ENCODE results near the gene NPR1. TPM values are rescaled to one million over a fixed set of nuclear protein-coding genes. Genes with fewer than 3 reads are reported as not detected.
"Not testable (repeated sequence)": the region's sequence is repeated elsewhere in the genome, so short reads cannot be mapped to it uniquely, and the experiment has no call there.

NPR1 gene
- total RNA-seq, 1 donor from 2014 or later, result 13.0 TPM

DNA sequence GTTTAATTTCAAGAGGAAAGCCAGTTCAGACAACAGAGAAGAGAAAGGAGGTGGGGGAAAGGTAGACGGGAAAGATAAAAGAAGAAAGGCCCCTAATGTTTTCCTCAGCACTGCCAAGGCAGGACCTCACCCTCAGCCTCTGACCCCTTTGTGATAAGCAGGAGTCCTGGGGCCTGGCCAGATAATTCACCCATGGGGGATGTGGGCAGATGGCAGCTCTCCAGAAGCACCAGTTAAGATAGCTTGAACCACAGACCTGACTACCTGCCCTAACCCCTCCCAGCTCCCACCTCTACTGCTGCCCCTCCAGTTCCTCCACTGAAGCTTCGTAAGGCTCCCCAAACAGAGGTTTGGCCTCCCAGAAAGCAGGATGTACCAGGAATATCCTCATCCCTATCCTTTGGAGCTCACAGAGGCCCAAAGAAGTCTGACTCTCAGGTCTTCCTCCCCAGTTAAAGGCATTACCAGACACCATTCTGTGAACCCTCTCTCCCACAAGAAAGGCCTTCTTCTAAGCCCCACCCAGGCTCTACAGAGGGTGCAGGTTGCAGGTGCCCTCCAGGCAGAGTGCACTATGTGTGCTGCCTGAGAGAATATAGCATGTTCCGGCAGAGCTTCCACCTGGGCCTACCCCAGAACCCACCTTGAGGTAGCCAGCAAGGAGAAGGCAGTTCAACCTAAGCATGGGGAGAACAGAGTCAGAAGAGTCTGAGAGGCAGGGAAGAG lies 29.2 kb upstream of the NPR1 start:
- no peak for DNase-seq (ENCODE audit: extremely low read depth, low read depth, low spot score)

DNA sequence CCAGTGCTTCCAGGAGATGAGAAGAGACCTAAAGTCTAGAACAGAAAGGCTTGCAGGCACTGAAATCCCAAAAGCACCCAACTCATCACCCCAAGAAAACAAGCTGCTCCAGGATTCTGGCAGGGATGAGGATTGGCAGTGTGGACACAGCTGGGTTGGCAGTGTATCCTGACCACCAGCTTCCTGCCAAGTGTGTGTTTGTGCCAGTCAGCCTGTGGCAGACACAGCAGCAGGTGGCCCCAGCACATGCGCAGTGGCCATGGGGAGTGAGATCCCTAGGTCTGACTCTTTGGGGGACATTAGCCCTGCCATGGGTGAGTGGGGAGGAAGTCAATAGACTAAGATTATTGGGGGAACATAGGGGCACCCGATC lies 28.6 kb upstream of the NPR1 start:
- DNase-seq (ENCODE audit: extremely low read depth, low read depth, low spot score), result no peak

DNA sequence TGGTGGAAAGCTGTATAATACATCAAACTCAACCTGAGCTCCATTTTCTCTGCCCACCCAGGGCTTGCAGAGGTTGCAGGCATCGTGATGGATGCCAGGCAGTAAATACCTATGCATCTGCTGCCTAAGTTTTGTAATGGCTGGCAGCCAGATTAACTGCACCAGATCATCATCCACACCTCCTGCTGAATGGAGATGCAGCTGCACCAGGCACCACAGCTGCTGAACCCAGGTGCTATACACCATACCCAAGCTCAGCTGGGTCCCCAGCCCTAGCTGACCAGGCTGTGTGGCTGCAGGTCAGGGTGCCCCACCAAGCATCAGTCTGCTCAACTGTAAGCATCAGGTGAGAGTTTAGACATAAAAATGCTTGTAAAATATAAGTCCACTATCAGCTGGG lies 26.7 kb upstream of the NPR1 start:
- no peak for DNase-seq (ENCODE audit: extremely low read depth, low read depth, low spot score)

DNA sequence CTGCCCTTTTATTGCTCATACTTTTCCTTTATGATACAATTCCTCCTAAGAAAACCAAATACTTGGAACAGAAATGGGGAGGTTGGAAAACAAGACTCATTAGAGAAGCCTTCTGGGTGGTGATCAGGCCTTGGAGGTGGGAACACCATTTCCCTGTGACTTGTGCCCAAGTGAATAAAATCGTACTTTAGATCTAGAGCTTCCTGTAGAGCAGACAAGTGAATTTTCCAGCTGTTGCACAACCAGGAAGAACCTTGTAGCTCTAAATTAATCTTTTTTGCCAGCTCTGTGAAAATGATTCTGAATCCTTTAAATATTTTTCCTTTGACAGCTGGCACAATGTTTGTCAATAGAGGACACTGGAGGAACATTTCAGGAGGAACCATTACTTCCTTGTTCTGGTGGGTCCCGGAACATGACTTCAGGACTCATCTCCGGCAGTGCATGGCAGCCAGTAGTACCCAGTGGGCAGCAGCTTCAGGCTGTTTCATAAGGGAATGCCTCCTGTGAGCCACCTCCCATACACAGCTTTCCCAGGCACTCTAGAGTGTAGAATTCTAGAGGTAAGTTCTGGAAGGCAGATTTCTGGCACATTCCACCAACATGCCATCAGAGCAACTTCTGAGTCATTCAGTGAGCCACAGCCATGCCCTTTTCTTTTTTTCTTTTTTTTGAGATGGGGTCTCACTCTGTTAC lies 25.5 kb upstream of the NPR1 start:
- DNase-seq (ENCODE audit: extremely low read depth, low read depth, low spot score), result no peak

DNA sequence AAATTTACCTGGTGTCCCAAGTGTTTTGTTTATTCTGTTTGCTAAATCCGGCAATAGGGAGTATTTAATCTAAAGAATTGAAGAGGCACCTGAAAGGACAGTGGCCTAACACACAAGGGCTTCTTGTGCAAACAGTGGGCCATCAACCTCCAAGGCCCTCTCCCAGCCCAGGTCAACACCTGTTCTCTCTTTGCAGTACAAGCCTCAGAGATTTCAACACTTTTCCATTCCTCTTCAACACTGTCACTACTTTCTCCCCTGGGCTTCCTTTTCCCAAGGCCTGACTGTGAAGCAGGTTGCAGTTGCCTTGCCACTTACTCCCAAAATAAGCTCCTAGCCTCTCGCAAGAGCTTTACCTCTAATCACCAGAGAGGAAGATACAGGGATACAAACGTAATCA lies 23.2 kb upstream of the NPR1 start:
- no peak for DNase-seq (ENCODE audit: extremely low read depth, low read depth, low spot score)

DNA sequence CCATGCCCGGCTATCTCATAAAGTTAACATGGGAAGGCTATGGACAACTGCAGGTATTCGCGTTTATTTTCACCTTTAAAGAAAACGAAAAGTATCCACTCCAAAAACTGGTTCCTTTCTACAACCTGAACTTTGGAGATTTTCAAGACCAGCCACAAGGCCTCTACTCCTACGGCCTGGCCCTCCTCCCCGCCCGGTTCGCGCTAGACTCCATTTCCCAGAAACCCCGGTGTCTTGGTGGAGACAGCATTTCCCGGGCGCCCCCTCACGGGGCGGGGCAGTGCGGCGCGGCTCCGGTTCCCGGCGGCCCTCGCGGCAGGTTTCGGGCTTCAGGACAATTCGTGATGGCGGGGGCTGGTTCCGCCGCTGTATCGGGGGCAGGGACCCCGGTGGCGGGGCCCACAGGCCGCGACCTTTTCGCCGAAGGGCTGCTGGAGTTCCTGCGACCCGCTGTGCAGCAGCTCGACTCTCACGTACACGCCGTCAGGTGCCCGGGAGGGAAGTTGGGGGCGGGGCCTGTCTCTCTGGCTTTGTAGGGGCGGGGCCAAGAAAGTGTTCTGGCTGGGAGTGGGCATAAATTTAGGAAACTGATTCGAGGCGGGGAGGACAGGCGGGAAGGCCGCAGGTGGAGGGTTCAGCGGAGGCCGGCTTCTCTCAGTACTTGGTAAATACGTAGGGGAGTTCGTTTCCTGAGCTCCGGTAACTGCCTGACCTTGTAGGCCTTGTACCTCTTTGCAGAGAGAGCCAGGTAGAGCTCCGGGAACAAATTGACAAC lies 19.9 kb upstream of the NPR1 start, which contains the start of gene SNAPIN:
TSS of gene SNAPIN (plus strand) at position 304 of the 775 bp plus-strand sequence. CDS start at position 345, 41 bp downstream.
- DNase-seq (ENCODE audit: extremely low read depth, low read depth, low spot score), result no peak

DNA sequence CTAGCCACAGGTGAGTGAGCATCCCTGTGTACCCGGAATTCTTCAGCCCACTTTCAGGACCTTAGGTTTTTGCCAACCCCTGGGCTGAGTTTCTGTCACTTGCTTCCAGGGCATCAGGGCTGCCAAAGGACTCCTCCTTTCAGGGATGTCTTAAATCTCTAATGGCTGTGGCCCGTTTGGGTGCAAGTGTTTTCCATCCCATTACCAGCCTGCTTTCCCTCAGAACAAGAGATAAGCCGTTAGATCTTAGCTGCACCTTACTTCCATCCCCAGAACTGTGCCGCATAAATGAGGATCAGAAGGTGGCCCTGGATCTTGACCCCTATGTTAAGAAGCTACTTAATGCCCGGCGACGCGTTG lies 19.3 kb upstream of the NPR1 start:
- DNase-seq (ENCODE audit: extremely low read depth, low read depth, low spot score), result no peak

DNA sequence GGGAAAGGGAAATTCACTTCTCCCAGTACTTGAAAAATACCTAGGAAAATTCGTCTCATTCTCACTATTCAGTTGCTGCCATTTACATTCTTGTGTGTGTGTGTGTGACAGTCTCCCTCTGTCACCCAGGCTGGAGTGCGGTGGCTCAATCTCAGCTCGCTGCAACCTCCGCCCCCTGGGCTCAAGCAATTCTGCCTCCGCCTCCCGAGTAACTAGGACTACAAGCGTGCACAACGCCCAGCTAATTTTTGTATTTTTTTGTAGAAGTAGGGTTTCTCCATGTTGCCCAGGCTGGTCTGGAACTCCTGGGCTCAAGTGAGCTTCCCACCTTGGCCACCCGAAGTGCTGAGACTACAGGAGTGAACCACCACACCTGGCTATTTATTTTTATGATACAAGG lies 18.8 kb upstream of the NPR1 start:
- no peak for DNase-seq (ENCODE audit: extremely low read depth, low read depth, low spot score)

DNA sequence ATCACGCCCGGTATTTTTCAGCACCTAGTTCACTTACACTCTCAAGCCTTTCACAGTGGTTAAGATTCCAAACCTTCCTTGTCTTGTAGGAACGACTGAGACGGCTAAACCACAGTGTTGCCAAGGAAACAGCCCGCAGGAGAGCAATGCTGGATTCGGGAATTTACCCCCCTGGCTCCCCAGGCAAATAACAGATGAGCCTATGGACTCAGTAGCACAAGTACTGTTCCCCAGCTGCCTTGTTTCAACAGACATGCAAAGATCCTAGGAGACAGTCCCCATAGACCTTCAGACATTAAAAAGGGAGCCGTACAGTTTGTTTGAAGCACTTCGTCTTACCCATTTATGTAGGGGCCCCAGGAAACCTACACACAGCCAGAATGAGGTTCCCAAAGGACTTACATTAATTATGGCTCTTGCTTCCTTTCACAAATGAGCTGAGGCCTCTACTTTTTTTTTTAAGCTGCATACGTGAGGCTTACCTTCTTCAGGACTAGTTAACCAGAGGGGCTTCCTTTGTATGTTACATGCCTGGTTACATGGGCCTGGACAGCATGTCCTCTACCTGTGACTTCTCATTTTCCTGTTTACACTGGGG lies 17.3 kb upstream of the NPR1 start:
- no peak for DNase-seq (ENCODE audit: extremely low read depth, low read depth, low spot score)

DNA sequence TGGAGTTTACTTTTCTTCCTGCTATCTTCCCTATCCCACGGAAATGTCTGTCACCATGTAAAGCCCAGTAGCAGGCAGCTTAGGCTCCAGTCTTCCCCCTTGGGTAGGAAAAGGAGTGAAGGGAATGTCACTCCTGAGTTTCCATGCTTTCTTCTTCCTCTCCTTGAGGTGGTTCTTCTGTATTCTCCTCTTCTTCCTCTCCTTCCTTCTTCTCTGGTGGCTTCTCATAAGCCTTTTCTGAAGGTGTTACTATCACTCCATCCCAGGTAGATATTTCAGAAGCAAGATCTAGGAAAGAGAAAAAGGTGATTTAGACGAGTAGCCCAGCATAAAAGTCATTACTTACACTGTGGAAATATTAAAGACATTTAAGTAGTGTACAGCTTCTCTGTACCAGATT lies 16.2 kb upstream of the NPR1 start:
- no peak for DNase-seq (ENCODE audit: extremely low read depth, low read depth, low spot score)

DNA sequence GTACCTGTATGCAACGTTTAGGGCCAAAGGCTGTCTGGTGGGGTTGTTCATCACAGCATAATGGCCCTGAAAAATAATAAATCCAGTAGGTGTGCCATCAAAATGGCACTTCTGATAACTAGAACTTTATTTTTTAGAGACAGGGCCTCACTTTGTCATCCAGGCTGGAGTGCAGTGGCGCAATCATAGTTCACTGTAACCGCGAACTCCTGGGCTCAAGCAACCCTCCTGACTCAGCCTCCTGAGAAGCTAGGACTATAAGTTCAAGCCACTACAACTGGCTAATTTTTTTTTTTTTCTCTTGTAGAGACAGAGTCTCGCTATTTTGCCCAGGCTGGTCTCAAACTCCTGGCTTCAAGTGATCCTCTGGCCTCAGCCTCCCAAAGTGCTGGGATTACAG lies 15.3 kb upstream of the NPR1 start:
- DNase-seq (ENCODE audit: extremely low read depth, low read depth, low spot score), result no peak

DNA sequence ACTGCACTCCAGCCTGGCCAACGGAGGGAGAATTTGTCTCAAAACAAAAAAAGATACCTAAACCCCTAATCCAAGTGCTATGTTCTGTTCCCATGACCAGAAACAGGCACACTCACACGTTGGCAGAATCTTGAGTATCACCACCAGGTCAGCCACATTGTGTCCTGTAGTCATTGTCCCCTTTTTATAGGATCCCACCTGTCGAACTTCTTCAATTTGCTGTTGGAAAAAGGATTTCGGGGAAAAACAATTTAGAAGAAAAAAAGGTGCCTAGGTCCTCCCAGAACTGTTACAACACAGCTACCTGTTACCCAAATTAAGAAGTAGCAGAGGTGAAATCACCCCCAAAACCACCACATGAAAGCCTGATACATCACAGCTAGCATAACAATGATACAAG lies 11.0 kb upstream of the NPR1 start:
- no peak for DNase-seq (ENCODE audit: extremely low read depth, low read depth, low spot score)

DNA sequence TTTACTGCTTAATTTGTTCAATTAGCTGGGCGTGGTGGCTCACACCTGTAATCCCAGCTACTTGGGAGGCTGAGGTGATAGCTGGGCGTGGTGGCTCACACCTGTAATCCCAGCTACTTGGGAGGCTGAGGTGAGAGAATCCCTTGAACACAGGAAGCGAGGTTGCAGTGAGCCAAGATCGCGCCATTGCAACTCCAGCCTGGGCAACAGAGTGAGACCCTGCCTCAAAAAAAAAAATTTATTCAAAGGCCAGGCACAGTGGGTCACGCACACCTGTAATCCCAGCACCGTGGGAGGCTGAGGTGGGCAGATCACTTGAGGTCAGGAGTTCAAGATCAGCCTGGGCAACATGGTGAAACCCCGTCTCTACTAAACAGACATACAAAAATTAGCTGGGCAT lies 9.8 kb upstream of the NPR1 start:
- DNase-seq (ENCODE audit: extremely low read depth, low read depth, low spot score), result not testable (repeated sequence)

DNA sequence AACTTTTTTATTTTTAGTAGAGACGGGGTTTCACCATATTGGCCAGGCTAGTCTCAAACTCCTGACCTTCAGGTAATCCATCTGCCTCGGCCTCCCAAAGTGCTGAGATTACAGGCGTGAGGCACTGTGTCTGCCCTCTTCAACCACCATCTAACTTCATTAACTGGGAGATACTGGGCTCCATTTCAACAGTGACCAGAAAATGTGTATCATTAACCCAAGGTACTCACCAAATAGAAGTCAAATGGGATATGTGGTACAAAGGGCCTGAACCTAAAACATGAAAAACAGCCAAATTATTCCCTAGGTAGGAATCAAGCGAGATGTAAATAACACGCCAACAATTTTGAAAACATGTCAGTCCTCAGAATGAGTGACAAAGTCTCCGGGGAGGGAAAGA lies 8.9 kb upstream of the NPR1 start:
- DNase-seq (ENCODE audit: extremely low read depth, low read depth, low spot score), result no peak

DNA sequence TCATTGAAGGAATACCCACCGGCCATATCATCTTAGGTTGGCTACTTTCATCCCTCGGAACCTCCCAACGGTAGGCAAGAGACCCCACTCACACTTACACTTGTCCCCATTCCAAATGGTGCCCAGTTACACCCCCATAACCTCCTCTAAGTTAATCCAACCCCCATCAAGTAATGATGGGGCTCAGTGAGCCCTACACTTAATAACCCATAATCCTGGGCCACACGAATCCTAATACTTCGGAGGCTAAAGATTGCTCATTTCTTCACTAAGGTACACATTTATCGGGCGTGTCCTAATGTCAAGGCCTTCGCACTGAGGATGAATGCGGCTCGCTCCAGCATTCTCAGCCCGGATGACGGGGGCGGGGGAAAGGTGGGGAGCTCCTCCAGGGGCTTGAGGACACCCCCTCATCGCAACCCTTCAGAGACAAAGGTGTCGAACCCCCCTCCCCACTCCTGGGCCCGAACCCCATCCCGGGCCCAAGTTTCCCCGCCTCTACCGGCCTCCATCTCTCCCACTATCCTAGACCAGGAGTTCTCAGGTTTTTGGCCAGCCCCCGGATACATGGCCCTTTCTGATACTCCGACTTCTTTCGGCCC lies 8.1 kb upstream of the NPR1 start:
- no peak for DNase-seq (ENCODE audit: extremely low read depth, low read depth, low spot score)

DNA sequence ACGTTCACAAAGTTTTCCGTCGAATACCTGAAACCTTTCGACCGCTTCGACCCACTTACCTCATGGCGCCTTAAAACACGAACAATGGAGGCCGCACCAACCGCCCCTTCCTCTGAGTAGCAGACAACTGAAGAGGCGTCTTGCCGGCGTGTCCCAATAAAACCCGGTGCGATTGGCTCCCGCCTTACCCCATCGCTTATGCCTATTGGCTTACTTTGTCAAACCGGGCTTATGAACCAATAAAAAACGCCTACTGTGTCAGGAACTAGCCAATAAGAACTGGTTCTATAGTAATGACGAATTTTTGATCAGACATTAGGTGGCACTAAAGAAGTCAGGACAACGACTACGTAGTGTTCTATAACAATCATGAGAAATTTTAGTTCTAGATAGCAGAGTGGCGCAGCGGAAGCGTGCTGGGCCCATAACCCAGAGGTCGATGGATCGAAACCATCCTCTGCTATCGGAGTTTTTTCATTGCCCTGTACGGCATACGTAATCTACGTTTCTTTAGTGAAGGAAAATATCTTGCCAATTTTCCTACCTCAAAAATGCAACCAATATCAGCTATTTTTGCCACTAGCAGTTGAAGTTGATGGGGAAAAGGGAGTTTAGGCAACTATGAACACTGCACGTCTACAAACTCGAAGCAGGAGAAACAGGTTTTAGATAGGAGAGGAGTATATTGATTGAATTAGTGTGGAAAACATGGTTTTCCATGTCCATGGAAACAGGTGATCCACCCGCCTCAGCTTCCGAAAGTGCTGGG lies 7.4 kb upstream of the NPR1 start, which contains the start of gene ILF2:
TSS of gene ILF2 (minus strand) at position 135 of the 769 bp plus-strand sequence. CDS start at position 64, 71 bp downstream.
- DNase-seq (ENCODE audit: extremely low read depth, low read depth, low spot score), result peak; percentile 100

DNA sequence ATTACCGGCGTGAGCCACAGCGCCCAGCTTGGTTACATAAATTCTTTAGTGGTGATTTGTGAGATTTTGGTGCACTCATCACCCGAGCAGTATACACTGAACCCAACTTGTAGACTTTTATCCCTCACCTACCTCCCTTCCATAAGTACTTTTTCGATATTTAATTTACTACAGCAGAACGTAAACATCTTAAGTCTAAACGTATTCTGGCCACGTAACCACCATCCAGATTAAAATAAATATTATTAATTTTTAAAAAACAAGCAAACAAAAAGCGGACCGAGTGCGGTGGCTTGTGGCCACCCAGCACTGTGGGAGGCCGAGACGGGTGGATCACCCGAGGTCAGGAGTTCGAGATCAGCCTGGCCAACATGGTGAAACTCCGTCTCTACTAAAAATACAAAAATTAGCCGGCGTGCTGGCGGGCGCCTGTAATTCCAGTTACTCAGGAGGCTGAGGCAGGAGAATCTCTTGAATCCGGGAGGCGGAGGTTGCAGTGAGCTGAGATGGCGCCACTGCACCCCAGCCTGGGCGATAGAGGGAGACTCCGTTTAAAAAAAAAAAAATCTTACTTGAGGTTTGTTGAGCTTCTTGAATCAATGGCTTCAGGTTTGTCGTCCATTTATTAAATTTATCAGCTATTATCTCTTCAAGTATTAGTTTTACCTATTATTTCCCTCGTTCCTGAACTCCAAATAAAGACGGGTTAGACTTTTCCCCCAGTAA lies 6.7 kb upstream of the NPR1 start:
- DNase-seq (ENCODE audit: extremely low read depth, low read depth, low spot score), result not testable (repeated sequence)

DNA sequence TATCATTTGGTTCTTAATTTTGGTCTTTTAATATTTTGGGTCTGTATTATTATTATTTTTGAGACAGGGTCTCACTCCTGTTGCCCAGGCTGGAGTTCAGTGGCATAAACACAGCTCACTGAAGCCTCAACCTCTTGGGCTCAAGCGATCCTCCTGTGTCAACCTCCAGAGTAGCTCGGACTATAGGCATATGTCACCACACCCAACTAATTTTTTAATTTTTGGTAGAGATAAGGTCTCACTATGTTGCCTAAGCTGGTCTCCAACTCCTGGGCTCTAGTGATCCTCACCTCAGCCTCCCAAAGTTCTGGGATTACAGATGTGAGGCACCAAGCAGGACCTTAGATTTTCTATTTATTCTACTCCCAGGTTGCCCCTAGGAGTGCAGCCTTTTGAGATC lies 5.0 kb upstream of the NPR1 start:
- DNase-seq (ENCODE audit: extremely low read depth, low read depth, low spot score), result no peak

DNA sequence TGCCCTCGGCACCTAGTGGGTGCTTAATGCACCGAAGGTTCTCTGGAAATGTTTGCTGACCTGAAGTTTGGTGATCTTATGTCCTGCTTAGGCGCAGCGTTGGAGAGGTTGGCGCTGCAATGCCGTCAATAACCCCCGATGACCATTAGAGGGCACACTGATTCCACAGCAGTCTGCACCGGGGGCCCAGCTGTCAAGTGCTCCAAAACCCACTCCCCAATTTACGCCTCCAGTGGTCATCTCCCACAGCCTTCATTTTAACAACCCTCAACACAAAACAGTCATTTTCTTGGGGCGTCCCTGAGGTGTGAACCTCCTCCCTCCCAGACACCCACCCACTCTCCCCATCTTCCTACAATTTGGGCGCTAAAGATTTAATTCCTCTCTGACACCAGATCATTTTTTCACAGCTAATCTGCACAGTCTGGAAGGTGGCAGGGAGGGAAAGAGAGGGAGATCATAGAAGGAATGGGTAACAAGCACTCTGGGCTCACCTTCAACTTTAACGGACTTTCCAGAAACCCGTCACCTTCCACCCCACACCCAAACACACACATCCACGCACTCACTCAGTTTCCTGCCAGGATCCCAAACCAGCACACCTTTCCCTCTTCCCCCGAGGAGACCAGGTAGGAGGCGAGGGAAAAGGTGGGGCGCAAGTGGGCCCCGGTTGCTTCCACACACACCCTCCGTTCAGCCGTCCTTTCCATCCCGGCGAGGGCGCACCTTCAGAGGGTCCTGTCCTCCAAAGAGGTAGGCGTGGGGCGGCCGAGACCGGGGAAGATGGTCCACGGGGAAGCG lies 570 bp upstream of the NPR1 start:
- peak; percentile 51 for DNase-seq (ENCODE audit: extremely low read depth, low read depth, low spot score)
